Putamen (tissue), 1 donor: ENCODE results near the gene SELENOS.
A peak's percentile ranks its signal among the peaks of the same experiment; 100 is the strongest.
"Not testable (repeated sequence)": the region's sequence is repeated elsewhere in the genome, so short reads cannot be mapped to it uniquely, and the experiment has no call there.

Experiments used
- DNase-seq: peaks from one replicate; pipeline ENCODE4 v3.0.0-alpha.2; 2016; ENCODE audit warnings: low spot score

The SELENOS gene

DNA sequence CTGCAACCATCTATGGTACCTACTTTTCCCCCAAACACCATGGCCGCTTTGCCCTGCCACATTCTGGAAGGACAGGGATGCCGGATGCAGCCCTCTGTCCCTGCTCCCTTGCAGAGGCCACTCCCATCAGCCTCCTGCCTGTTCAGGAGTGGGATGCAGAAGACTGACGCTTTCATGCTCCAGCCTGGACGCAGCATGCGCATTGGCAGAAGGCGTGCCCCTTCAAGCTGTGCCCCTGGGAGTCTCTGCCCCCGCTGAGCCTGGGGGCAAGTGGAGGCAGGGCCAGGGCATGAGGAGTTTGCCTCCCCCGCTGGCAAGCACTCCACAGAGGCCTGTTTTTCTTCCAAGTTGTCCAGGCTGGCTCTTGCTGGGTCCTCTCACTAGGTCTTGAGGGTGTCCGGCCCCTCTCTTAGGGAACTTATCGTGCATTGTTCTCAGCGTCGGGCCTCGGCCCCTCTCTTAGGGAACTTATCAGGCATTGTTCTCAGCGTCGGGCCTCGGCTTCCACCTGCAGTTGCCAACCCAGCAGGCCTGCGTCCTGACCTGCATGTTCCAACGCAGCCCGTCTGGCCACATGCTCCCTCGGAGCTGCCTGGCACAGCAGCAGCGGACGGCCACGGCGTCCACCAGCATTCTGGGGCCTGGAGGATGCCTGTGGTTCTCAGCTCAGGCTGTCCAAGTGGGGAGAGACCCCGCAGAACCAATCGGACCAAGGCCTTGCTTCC, 32.3 kb upstream of the SELENOS start:
- no peak for DNase-seq

DNA sequence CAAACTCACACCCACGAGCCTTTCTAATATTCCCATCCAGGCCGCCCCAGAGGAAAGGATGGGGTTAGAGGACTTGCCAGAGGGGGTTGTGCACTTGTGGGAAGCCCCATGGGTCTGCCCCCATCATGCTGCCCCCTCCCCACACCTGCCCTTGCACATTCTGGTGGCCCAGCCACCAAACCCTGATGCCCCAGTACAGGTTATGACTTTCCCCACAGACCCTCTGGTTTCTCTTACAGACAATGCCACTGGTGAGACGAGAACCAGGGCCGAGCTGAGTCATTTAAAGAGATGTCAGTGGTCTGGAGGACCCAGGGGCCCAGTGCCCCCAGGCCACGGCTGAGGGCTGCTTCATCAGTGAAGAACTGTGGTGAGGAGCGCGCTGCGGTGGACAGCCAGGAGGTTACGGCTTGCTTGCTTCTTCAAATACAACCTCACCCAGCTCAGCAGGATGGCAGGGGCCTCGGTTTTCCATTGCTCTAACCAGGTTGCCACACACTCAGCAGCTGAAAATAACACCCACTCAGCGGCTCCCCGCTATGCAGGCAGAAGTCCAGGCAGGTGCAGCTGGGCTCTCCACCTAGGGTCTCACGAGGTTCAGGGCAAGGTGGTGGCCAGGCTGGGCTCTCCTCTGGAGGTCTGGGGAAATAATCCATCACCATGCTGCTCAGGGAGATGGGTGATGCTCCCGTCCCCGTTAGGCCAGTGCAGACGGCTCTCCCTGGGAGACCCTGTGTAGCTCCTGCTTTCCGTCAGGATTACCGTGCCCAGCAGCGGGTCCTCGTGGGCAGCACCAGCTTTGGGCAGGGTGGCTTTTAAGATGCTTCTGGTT, 31.5 kb upstream of the SELENOS start:
- no peak for DNase-seq

DNA sequence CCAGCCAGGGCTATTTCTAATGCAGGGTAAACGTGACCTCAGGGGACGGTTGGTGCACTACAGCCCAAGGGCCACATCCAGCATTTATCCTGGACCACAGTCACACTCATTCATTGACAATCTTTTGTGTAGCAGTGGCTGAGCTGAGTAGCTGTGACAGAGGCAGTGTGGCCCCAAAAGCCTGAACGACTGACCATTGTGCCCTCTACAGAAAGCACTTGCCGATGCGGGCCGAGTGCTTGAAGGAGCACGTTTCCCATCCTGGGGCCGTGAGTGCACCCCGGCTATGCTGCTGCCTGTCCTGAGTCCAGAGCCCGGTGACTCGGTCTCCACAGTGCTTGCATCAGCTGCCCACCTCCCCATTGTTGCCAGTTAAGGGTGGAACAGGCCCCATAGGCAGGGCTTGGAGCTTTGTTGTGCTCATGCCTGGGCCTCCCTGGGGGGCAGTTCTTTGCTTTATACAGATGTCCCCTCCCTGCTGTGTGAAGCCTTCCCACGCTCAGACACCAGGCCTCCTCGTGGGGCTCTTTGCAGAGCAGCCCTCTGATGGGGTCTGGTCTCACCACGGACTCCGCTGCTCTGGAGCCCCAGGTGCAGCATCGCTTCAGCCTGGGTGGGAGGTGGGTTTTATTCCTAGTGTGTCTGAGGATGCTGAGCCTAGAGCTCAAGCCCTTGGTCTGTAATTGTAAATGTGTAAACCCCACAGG, 30.8 kb upstream of the SELENOS start:
- no peak for DNase-seq

DNA sequence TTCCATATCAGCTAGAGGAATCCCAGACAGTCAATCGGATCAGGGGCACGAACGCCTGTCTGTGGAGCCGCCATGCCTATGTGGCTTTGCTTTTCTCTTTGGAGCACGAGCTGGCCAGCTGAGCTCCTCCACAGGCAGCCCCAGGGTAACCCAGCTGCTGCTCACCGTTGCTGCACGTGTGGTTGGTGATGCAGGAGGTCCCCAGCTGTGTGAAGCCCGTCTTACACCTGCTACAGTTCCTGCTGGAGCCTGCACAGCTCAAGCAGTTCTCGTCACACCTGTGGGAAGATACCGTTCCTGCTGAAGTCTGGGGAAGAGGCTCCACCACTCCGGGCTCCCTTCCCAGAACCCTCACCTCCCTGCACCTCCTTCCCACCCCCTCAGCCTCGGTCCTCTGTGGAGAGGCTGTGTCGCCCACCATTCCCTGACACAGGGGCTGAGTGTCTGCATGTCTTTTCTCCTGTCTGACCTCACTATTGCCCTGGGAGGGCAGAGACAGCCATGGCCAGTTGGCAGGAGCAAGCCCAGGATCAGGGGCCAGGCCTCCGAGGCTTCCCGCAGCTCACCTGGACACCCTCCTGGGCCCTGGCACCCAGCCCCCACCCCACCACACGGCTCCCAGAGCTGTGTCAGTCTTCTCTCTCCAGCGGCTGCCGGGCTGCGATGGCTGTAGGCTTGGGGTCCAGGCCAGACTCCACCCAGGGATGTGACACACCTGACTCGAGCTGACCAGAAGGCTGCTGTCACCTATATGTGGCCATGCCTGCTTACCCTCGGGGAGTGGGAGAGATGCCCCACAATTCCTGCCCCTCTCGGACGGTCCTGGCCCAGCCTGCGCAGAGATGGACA, 30.0 kb upstream of the SELENOS start:
- no peak for DNase-seq

DNA sequence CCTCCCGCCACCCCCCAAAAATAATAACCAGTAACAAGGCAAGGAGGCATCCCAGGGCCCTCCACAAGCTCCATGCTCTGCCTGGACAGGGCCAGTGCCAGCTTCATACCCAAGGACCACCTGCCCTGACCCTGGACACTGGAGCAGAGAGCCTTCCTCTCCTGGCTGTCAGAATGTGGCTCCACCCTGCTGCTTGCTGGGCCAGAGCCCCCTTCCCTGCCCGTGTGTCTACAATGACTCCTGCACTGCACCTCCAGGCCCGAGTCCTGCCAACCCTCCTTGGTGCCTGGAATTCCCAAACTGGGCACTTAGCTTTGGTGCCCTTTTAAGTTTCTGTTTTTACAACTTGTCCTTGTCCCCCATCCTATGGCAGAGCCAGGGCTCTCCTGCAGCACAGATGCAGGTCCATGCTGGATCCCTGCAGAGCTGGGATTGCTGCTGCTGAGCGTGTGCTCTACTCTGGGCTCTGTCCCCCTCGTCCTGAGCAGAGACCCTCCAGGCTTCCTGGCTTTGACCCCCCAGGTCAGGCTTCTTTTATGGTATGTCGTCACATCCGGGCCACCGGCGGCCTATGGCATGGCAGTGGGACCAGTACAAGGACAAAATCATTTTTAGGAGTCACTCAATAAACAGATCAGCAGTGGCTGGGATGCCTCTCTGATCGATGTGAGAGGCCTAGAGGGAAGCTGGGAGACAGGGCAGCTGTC, 29.2 kb upstream of the SELENOS start:
- DNase-seq = no peak

- DNase-seq = no peak
Observed at GRCh38 chr15:101305820-101306255, 28.6 kb upstream of the SELENOS start.

DNA sequence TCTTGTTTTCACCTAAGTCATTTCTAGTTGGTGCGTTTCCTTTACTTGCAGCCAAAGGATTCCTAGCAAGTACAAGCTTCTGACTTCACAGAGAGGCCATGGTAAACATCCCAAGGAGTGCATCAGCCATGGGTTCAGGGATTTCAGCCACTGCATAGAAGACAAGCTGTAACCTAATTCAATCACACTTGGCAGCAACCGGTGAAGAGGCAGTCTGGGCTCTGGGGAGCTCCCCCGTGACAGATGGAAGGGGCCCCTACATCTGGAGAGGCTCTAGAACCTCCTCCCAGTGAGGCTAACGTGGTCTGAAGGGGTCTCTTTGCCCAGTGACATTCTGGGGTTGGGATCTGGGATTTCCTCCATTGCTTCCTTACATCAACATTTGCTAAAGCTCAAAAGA, 26.1 kb upstream of the SELENOS start:
- DNase-seq = no peak

- no peak for DNase-seq
Observed at GRCh38 chr15:101296418-101297405, 19.4 kb upstream of the SELENOS start.

- no peak for DNase-seq
Observed at GRCh38 chr15:101295607-101296161, 18.4 kb upstream of the SELENOS start.

DNA sequence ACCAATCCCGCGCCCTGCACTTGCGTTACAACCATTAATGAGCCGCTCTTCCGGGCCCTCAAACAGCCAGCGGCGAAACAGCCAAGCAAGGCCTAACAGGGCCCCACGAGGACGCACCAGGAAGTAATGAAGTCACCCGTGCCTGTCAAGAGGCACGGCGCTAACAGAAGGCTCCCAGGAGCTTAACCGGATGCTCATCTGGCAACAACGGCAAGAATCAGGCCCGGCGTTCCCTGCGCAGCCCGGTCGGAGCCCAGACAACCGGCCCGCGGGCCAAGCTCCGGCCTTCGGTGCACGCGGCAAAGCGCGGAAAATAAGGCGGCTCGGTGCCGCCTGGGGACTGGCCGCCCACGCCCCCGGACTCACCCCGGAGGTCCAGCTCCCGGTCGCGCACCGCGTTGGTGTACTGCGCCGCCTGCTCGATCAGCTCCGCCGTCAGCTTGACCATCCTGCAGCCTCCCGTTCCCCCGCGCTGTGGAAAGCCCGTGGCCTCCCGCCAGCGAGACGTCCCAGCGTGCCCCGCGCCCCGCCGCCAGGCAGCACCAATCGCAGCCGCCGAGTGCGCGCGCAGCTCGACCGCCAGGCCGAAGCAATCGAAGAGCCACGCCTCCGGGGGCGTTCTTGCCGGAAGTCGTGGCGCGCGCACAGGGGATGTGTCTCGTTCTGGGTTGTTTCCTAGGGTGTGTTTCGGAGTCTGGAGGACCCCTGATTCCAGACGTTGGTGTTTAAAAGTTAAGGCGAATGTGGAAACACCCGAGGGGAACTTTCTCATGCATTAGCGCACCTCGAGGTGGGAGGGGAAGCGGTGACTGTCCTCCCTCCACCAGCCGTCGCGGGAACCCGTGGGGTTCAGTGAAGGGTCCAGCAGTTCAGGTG, 17.7 kb upstream of the SELENOS start, which contains the start of gene SNRPA1:
SNRPA1 (minus strand) TSS at position 518 of the 876 bp plus-strand sequence; CDS start at position 448, 70 bp downstream.
- peak; percentile 91 for DNase-seq

DNA sequence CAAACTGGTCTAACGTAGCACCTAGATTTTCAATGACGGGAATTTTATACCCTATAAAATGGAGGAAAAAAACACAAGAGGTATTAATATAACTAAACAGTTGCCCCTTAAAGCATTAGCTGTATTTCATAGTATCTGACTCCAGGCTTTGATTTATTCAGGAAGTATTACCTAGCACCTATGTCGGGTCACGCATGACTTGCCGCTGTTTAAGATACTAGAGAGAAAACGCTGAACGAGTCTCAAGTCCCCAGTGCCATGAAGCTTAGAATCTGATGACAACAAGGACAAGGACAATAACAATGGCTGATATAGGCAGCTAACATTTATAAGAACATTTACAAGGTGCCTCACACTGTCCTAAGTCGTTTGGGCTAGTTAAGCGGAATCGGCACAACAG, 15.8 kb upstream of the SELENOS start:
- no peak for DNase-seq

DNA sequence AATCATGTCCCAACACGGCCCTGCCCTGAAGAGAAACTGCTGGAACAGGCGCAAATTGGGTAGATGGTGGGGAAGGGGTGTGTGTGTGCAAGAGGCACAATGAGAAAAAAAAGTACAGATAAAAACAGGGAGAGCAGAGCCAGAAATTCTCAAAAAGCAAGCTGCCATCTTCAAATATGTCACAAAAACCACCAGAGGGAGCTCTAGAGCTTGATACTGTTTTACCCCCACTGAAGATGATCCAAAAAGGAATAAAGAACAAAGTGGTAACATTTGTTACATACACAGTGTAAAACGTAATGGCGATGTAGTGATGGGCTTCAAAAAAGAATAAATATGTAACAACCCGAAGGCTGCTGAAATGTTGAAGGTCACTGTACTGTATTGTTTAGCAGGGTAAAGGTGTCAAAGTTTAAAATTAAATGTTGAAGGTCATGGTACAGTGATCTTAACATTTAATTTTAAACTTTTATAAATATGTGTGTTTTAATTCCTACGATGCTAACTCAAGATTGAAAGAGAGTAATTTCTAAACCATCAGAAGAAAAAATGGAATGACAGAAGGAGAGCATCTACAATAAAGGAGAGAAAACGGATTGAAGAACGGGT, 11.7 kb upstream of the SELENOS start:
- DNase-seq = no peak

- DNase-seq = not testable (repeated sequence)
Observed at GRCh38 chr15:101287342-101287741, 10.1 kb upstream of the SELENOS start.

DNA sequence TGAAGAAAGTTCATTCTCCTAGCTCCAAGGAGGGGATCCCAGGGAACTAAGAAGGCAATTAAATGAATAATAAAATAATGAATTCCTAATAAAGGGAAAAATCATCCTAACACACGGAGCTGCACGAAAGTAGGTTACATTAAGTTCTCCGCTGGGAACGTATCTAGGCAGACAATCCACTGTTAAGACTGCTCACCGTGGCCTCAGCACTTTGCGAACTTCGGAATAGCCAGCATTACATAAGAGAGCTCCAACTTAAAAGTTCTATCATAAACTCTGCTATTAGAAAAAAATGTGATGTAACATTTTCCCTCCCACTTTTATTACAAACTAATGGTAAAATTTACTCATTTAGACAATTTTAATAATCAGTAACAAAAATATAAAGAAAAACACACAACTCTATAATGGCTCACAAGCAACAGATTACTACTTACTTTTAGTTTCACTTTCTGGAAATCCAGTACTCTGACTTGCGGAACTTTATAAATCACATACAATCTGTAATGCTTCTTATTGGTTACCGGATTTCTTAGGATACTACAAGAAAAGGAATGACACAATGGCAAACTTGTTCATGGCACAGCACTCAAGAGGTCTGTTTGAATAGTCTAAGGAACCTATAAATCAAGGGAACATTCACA, 9.3 kb upstream of the SELENOS start:
- DNase-seq = no peak

GRCh38 chr15:101283931-101284330, 6.6 kb upstream of the SELENOS start:
- DNase-seq = no peak

GRCh38 chr15:101280007-101280406, 2.7 kb upstream of the SELENOS start:
- DNase-seq = no peak

DNA sequence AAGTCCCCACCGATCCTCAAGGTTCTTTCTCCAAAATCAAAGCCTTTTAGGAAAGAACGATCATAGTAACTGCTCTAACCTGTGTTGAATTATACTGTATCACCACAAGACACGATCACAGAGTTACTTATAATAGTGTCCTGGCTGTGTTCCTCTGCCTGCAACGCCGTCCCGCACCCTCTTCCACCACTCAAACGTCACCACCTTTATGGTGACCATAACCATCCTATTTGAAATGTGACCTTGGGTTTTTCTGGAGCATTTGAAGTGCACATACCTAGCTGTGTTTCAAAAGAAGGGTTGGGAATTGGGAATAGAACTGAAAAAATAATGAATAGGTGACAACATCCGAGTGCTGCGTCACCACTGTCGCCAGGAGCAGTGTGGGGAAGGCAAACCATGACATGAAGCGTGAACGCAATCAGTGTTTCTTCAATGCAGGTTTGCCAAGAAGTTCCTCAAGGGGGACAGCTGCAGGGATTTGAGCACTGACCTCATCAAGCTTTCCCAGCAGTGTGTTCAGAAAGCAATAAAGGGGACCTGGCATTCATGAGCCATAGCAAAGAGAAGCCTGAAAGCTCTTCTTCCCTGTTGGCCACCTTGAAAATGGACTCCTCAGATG, 769 bp upstream of the SELENOS start:
- no peak for DNase-seq
